ENCODE measurements around the gene OR7A10. TPM values are rescaled to one million over a fixed set of nuclear protein-coding genes. Genes with fewer than 3 reads are reported as not detected.

OR7A10 gene
- total and polyA plus RNA-seq, 10 donors: not detected

DNA sequence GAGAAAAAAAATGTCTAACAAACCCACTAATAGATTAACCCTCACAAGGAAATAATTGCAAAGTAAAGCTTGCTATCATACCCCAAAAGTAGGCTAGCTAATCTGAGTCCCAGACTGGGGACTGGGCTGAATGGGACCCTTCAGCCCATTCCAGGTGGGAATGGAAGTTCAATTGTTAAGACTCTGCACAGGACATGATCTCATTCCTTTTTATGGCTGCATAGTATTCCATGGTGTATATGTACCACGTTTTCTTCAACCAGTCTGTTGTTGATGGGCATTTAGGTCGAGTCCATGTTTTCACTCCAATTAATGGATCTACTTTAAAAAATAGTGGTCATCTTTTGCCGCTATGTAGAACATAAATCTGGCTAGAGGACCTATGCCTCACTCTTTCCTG, 31.7 kb downstream of the OR7A10 start:
- no peaks in the 10 kb centered on the region for H3K4me1 ChIP-seq
- 66 to 76% (median 67%) methylated on average over 3 of the region's 3 CpGs for WGBS, 5 donors
- no peak overlapping the region for H3K27ac ChIP-seq
- intact Hi-C loops (cut with DNase I; ENCODE audit: low total_unique reads): no loop called here
- no peak for DNase-seq
- TF ChIP-seq, protein P1, sequence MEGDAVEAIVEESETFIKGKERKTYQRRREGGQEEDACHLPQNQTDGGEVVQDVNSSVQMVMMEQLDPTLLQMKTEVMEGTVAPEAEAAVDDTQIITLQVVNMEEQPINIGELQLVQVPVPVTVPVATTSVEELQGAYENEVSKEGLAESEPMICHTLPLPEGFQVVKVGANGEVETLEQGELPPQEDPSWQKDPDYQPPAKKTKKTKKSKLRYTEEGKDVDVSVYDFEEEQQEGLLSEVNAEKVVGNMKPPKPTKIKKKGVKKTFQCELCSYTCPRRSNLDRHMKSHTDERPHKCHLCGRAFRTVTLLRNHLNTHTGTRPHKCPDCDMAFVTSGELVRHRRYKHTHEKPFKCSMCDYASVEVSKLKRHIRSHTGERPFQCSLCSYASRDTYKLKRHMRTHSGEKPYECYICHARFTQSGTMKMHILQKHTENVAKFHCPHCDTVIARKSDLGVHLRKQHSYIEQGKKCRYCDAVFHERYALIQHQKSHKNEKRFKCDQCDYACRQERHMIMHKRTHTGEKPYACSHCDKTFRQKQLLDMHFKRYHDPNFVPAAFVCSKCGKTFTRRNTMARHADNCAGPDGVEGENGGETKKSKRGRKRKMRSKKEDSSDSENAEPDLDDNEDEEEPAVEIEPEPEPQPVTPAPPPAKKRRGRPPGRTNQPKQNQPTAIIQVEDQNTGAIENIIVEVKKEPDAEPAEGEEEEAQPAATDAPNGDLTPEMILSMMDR (IDR thresholded peaks at IDR 0.05 in 8 of 11, conservative IDR thresholded peaks at IDR 0.05 in 3 of 11): no peak
- TF ChIP-seq POLR2A (IDR thresholded peaks at IDR 0.05) (no peak), POLR2AphosphoS5 (IDR thresholded peaks at IDR 0.05) (no peak)
- H3K9me3 ChIP-seq: peaks cover 0 to 7% (median 1%) of the 10 kb centered on the region in 8 donors
- no peaks in the 10 kb centered on the region for H3K36me3 ChIP-seq
- H3K27me3 ChIP-seq (replicated peaks in 1 of 7): peaks cover 0 to 5% (median 0%) of the 10 kb centered on the region in 7 donors
- no peak overlapping the region for H3K4me3 ChIP-seq

DNA sequence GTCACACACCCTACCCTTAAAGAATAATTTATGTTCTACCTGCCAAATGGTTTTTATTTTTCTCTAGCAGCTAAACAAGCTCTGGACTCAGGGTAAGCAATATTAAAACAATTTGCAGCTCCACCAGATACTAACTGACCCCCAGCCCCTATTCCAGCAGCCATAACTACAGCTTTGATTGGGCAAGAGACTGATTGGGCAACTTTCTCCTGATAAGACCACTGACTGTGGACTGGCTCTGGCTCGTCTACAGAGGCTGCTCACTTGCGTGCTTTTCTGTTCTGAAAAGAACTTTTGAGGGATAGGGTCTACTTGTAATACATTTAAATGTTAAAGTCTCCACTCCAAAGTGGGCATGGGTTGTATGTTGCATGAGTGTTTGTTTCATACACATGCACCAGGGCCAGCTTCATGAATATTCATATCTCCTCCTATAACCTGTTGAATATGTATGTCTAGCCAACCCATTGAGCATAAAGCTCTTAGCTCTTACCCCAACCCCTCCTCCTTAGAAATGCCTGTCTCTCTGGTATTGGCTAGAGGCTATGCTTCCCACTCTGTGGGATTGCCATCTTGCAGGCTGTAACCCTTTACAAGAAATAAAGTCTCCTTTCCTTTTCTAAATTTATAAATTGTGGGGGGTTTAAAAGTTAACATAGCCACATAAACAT, 33.6 kb downstream of the OR7A10 start:
- intact Hi-C loops (cut with DNase I; ENCODE audit: low total_unique reads): no loop called here
- 62 to 89% (median 79%) methylated on average over 2 of the region's 2 CpGs for WGBS, 5 donors
- no peak for DNase-seq

DNA sequence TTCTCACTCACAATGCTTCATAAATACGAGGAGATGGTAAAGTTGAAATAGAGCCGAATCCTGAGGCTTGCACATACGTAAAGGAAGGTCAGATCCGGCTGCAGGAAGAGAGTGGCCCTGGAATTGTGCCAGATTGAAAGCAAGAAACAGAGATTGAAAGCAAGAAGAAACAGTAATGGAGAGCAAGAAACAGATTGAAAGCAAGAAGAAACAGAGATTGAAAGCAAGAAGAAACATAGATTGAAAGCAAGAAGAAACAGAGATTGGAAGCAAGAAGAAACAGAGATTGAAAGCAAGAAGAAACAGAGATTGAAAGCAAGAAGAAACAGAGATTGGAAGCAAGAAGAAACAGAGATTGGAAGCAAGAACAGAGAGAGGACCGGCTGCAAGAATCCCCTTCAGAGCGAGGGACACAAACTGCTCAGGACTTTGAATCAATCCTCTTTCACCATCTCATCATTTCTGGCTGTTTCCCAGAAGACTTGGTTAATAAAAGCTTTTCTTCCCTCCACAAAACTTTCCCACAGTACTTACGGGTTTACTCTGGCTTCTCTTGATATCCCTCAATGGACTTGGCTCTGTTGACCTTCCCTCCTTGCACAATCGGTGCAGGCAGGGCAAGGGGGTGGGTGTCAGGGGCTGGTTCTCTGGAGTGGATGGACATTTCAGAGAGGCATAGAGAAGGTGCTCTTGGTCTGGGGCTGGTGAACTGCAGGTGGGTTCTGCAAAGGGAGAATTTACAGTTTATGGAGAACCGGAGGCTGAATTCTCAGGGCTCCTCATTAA, 39.3 kb downstream of the OR7A10 start:
- DNase-seq: no peak
- TF ChIP-seq POLR2AphosphoS5 (IDR thresholded peaks at IDR 0.05) (no peak), POLR2A (IDR thresholded peaks at IDR 0.05) (no peak)
- TF ChIP-seq, protein P1 (IDR thresholded peaks at IDR 0.05 in 8 of 11, conservative IDR thresholded peaks at IDR 0.05 in 3 of 11): no peak
- H3K27ac ChIP-seq: no peak overlapping the region
- peaks cover 0 to 2% (median 0%) of the 10 kb centered on the region in 6 donors for H3K4me1 ChIP-seq
- WGBS, 5 donors: 46 to 70% (median 50%) methylated on average over 9 of the region's 9 CpGs
- intact Hi-C loops (cut with DNase I; ENCODE audit: low total_unique reads): no loop called here
- no peaks in the 10 kb centered on the region for H3K9me3 ChIP-seq
- H3K27me3 ChIP-seq (replicated peaks in 1 of 7): no peaks in the 10 kb centered on the region
- H3K4me3 ChIP-seq: no peak overlapping the region
- H3K36me3 ChIP-seq: no peaks in the 10 kb centered on the region

More for the DNA sequence above, 33.6 kb downstream of the OR7A10 start:
- Histone ChIP-seq H3K27me3 (replicated peaks in 1 of 7) (peaks cover 0 to 4% (median 0%) of the 10 kb centered on the region in 7 donors), H3K27ac (no peak overlapping the region), H3K4me1 (no peaks in the 10 kb centered on the region), H3K4me3 (no peak overlapping the region), H3K36me3 (no peaks in the 10 kb centered on the region), H3K9me3 (peaks cover 0 to 7% (median 1%) of the 10 kb centered on the region in 8 donors)
- TF ChIP-seq, protein P1 (IDR thresholded peaks at IDR 0.05 in 8 of 11, conservative IDR thresholded peaks at IDR 0.05 in 3 of 11): no peak
- TF ChIP-seq POLR2A (IDR thresholded peaks at IDR 0.05) (no peak), POLR2AphosphoS5 (IDR thresholded peaks at IDR 0.05) (no peak)

DNA sequence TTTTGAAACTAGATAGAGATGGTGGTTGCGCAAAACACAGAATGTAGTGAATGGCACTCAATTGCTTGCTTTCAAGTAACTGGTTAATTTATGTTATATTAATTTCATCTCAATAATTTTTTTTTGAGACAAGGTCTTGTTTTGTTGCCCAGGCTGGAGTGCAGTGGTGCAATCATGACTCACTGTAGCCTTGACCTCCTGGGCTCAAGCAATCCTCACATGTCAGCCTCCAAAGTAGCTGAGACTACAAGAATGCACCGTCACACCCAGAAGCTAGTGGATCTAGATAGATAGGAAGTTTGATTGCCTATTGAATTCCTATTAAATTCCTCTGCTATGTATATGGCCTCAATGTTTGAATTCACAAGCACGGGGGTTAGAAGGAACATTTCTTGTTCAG, 44.0 kb downstream of the OR7A10 start:
- 78 to 88% (median 83%) methylated on average over 3 of the region's 3 CpGs for WGBS, 5 donors
- no peak for DNase-seq
- Histone ChIP-seq H3K4me1 (peaks cover 0 to 2% (median 0%) of the 10 kb centered on the region in 6 donors), H3K9me3 (no peaks in the 10 kb centered on the region), H3K27ac (no peak overlapping the region), H3K27me3 (replicated peaks in 1 of 7) (no peaks in the 10 kb centered on the region), H3K4me3 (no peak overlapping the region), H3K36me3 (no peaks in the 10 kb centered on the region)
- intact Hi-C loops (cut with DNase I; ENCODE audit: low total_unique reads): no loop called here
- TF ChIP-seq POLR2A (IDR thresholded peaks at IDR 0.05): no peak
- TF ChIP-seq, protein P1 (IDR thresholded peaks at IDR 0.05 in 8 of 11, conservative IDR thresholded peaks at IDR 0.05 in 3 of 11): no peak
- TF ChIP-seq POLR2AphosphoS5 (IDR thresholded peaks at IDR 0.05): no peak

Measured in spleen (tissue), 11 donors.